Cardiac septum (tissue), 1 donor: ENCODE measurements around the gene RARA. TPM values are rescaled to one million over a fixed set of nuclear protein-coding genes. Genes with fewer than 3 reads are reported as not detected.
A peak's percentile ranks its signal among the peaks of the same experiment; 100 is the strongest.

ENCODE experiments used
- DNase-seq: peaks from one replicate; pipeline ENCODE4 v3.0.0-alpha.2; 2020; ENCODE audit warnings: low spot score
- intact Hi-C: fragments of 100-400 bp; cut with DNase I; formaldehyde crosslinking; loops from one replicate; pipeline ENCODE4 v1.14.0; 2022
- total RNA-seq: library from RNA; stranded (reverse); fragmentation: NEBNext Ultra II Directional; extraction: Animal tissue kit (Norgen Biotek cat#: 25700); gene quantifications from one replicate; pipeline ENCODE4 v1.2.1, GENCODE V29; 2021
- donor health status: DM: no; HTN: no; CAD: no.

Gene RARA
- total RNA-seq, 1 donor from 2014 or later: 30.7 TPM

GRCh38 chr17:40323391-40324381 is 14.7 kb downstream of the RARA start:
- no peak for DNase-seq
- intact Hi-C loops: no loop called here

DNA sequence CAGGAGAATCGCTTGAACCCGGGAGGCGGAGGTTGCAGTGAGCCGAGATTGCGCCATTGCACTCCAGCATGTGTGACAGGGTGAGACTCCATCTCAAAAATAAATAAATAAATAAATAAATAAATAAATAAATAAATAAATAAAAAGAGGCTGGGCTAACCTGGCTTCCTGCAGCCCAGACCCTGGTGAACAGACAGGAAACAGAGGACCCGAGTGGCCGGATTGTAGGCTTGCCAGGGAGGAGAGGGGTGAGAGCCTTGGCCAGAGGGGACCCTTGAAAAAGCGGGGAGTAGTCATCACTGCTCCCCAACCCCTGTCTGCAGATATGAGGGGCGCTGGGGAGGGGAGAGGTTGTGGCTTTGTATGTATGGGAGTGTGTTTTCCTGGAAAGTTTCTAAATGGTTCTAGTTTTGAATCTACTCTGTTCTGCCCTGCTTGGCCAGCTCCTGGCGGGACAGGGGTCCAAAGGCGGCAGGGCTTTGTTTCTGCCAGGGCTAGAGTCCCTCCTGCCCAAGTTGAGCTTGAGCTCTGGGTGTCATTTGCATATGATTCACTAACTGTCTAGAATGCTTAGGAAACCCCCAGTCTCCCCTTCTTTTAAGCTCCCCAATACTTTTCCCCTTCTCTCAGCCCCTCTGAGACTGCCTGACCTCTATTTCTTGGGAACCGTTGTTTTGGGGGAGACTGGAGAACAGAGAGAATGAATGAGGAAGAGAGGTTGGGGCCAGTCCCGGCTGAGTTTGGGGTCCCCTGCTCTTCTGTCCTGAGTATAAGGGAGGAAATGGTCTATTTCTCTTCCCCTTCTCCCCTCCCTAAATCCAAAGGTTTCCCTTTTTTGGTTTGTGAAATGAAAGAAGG is 16.4 kb downstream of the RARA start:
- no peak for DNase-seq
- intact Hi-C loops: no loop called here

DNA sequence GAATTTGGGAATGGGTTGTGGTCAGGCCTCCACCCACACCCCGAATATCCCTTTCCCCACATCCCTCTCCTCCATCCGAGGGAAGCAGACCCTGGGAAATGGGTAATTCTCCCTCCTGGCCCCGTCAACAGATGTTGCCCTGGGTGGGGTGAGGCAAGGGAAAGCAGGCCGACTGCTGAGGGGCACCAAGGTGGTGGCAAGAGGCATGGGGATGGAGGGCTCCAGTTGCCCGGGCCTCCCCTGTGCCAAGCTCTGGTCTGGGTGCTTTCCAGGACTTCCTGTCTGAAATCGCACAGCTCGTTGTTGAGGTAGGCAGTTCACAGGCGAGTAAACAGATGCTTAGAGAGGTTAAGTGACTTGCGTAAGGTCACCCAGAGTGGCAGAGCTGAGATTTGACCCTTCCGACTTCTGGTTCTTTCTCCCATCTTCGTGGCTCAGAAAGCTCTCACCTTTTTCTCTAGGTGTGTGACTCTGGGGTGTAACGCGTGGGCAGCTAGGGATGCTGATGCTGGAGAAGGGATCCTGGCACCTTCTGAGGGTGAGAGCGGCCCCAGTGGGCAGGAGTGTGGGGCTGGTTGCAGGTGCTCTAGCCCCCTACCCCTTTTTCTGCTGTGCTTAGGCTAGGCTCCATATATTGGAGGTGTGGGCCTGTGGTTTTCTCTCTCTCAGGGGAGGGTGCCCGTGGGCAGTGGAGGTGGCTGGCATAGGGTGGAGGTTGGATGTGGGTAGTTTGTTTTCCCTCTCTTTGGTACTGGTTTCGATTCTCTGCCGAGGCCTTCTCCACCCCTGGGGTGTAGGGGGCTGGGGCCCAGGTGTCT is 17.2 kb downstream of the RARA start:
- no peak for DNase-seq

GRCh38 chr17:40326832-40327199 is 17.8 kb downstream of the RARA start:
- DNase-seq: no peak

More for the DNA sequence above, 17.2 kb downstream of the RARA start:
- intact Hi-C loops: no loop called here

GRCh38 chr17:40327244-40327729 is 18.3 kb downstream of the RARA start:
- intact Hi-C loops: no loop called here
- DNase-seq: no peak

More at GRCh38 chr17:40326832-40327199, 17.8 kb downstream of the RARA start:
- intact Hi-C loops: no loop called here

DNA sequence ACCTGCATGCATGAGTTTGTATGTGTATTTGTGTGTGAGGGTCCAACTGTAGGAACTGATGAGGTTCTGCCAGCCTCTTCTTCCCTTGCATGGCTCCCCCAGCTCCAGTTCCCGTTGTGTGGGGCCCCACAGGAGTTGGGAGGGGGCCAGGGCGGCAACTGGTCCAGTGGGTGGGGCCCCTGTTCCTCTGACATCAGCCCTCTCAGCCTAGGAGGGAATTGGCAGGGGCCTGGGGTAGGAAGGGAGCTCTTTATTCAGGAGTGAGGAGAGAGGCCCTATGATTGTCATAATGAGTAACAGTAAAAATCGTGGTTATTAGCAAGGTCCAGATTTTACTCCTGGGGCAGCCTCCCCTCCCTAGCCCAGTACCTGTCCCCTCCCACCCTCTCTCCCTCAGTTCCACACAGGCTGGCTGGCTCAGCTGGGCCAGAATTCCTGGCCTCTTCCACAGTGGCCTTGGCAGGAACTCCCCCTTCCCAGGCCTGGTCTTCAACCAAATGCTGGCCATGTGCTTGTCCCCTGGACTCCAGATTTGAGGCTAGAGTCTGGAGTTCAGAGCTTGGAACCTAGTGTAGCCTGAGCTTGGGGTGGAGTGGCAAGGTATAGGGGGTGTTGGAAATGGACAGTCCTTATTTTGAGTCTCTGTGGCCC is 18.9 kb downstream of the RARA start:
- DNase-seq: no peak
- intact Hi-C loops: no loop called here

DNA sequence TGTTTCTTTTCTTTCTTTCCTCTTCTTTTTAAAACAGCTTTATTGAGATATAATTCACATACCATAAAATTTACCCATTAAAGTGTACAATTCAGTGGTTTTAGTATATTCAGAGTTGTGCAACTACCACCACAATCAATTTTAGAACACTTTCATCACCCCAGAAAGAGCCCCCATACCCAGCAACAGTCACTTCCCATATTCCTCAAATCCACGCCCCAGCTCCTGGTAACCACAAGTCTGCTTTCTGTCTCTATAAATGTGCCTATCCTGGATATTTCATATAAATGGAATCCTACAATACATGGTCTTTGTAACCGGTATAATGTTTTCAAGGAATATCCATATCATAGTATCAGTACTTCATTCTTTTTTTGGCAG is 19.4 kb downstream of the RARA start:
- intact Hi-C loops: no loop called here
- no peak for DNase-seq

GRCh38 chr17:40329839-40330794 is 21.1 kb downstream of the RARA start:
- DNase-seq: peak; percentile 91
- intact Hi-C loops: no loop called here

DNA sequence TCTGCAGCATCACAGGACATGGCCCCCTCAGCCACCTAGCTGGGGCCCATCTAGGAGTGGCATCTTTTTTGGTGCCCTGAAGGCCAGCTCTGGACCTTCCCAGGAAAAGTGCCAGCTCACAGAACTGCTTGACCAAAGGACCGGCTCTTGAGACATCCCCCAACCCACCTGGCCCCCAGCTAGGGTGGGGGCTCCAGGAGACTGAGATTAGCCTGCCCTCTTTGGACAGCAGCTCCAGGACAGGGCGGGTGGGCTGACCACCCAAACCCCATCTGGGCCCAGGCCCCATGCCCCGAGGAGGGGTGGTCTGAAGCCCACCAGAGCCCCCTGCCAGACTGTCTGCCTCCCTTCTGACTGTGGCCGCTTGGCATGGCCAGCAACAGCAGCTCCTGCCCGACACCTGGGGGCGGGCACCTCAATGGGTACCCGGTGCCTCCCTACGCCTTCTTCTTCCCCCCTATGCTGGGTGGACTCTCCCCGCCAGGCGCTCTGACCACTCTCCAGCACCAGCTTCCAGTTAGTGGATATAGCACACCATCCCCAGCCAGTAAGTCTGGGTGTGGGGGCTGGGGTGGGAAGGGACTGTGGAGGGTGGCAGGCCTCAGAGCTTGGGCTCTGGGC is 22.0 kb downstream of the RARA start:
- intact Hi-C loops: no loop called here
- DNase-seq: no peak

DNA sequence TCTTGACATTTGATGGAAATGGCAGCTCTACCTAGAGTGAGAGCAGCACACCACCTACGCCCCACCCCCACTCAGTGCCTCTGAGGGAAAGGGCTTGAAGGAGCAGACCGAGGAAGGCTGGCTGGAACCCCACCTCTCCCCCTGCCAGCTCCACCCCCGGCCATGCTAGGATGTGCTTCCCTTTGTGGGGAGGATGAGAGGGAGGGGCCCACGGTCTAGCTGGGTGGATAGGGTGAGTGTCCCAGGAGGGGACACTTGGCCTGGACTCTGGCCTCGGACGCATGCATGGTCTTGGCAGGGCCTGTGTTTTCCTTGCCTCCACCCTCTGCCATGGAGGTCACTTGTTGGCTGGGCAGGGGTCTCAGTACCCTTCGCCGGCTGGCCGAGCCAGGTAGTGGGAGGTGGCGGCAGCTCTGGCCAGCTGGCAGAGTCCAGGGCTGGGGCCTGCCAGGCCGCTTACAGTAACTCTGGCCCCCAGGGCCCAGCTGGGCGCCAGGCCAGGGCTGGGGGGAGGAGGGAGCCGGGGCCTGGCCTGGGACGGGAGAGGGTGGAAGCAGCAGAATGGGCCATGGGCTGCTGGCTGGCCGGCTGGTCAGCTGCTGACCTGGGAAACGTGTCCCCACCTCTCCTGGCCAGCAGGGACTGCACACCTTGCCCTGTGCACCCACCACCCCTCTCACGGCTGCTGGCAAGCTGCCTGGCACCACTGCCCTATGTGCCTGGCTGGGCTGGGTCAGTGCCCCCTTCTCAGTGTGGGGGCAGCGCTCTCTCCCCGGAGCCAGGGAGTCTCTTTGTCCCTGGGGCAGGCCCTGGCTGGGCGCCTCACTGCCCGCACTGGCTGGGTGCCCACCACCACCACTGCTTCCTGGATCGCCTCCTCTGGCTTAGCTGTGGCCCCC is 23.0 kb downstream of the RARA start:
- intact Hi-C loops: loop anchor here (1.0 kb wide), 2 partner anchors 9 to 21 kb away; no protein-coding TSS in a partner anchor
- peak; percentile 96 for DNase-seq

DNA sequence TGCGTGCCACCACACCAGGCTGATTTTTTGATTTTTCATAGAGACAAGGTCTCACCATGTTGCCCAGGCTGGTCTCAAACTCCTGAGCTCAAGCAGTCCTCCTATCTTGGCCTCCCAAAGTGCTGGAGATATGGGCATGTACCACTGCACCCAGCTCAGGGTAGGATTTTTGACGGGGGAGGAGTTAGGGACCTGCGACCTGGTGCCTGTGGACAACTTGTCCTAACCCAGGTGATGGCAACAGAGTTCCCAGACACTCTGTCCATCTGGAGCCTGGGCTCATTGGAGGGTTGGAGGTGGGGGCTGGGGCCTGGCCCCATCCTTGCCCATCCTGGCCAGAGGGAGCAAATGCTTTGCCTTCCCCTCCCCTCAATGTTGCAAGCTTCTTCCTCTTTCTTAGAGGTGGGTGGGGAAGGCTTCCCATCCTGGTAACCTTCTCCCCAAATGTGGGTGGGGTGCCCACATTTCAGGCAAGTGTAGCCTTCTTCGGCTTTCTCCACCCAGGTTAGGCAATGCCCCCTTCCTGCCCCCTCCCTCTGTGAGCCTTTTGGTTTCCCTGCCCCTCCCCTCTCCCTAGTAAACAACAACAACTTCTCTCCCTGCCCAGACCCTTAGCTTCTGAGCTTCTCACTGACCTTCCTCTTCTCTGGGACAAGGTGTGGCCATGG is 24.9 kb downstream of the RARA start:
- DNase-seq: peak; percentile 93
- intact Hi-C loops: no loop called here

- no peak for DNase-seq
- intact Hi-C loops: no loop called here
Measured at GRCh38 chr17:40335620-40336019, 26.6 kb downstream of the RARA start.

DNA sequence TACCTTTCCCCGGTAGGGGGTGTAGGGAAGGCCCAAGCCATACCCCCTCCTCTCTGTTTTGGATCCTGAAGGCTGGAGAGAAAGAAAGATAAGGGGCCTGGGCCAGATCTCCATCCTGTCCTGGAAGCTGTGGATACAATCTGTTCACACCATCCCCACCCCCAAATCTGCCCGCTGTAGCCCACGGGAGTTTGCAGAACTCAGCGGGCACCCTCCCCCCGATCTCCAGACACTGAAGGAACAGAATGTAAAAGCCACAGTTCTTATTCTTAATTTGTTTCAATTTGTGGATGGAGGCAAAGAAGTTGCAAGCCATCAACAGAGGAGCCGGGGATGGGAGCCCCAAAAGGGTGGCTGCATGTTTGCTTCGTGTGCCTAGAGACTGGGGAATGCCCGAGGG is 28.4 kb downstream of the RARA start:
- no peak for DNase-seq
- intact Hi-C loops: no loop called here

- DNase-seq: no peak
- intact Hi-C loops: no loop called here
Measured at GRCh38 chr17:40338058-40338457, 29.1 kb downstream of the RARA start.

DNA sequence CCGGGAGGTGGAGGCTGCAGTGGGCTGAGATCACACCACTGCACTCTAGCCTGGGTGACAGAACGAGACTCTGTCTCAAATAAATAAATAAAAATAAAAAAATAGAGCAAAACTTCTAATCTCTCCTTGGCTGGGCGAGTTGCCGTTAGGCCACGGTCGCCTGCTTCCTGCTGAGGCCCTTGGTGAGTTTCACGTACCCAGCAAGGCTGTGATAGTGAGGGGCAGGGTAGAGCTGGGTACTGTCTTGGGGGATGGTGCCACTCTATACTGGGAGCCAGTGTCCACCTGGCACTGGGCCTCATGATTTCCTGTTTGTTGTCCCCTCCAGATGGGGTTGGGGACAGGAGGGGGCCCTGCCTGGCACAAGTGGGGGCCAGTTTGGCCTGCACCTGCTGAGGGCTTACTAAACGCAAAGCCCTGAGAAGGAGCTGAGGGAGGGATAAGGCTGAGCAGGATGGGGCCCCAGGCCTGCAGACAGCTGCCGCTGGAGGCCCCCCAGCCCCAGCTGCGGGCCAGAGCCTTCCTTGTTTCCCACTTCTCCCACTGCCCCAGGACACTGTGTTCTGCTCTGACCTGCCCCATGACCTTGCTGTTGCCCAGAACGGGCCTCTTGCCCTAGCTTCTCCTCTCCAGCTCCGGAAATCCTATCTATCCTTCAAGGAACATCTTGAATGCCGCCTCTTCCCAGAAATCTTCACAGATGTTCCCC is 30.1 kb downstream of the RARA start:
- no peak for DNase-seq
- intact Hi-C loops: no loop called here
